Skeletal muscle satellite cell (primary cell): ENCODE results near the gene ZNF70.

Experiments
- H3K27me3 ChIP-seq: 2 replicates; pipeline ENCODE4 v1.7.0; 2013; ENCODE audit warnings: low read length; ENCODE audit not compliant: control insufficient read depth, insufficient read depth
- H3K36me3 ChIP-seq: 2 replicates; pipeline ENCODE4 v1.7.0; 2013; ENCODE audit warnings: mild to moderate bottlenecking, control low read depth, low read length; ENCODE audit not compliant: insufficient read depth
- H3K4me1 ChIP-seq: 2 replicates; pipeline ENCODE4 v1.7.0; 2013; ENCODE audit warnings: low read length; ENCODE audit not compliant: control insufficient read depth, insufficient read depth
- H3K4me2 ChIP-seq: 2 replicates; pipeline ENCODE4 v1.7.0; 2013; ENCODE audit warnings: mild to moderate bottlenecking, low read length
- H3K4me3 ChIP-seq: 2 replicates; pipeline ENCODE4 v1.7.0; 2013; ENCODE audit warnings: low read length
- H3K9ac ChIP-seq: 2 replicates; pipeline ENCODE4 v1.7.0; 2013; ENCODE audit warnings: mild to moderate bottlenecking, low read depth, low read length, moderate library complexity
- H3K9me3 ChIP-seq: replicated peaks from 2 replicates; pipeline ENCODE4 v1.7.0; 2013; ENCODE audit warnings: mild to moderate bottlenecking, control low read depth, low read length

ZNF70 gene

GRCh38 chr22:23786261-23786710, 35.4 kb upstream of the ZNF70 start:
- peak overlapping the region; percentile 100 for H3K9ac ChIP-seq
- H3K4me2 ChIP-seq, result peak overlapping the region; percentile 89
- H3K36me3 ChIP-seq, result no peaks in the 10 kb centered on the region
- H3K27me3 ChIP-seq, result no peaks in the 10 kb centered on the region
- H3K4me3 ChIP-seq, result peak overlapping the region; percentile 99
- no peaks in the 10 kb centered on the region for H3K9me3 ChIP-seq
- H3K4me1 ChIP-seq, result peaks cover 28% of the 10 kb centered on the region

- no peaks in the 10 kb centered on the region for H3K27me3 ChIP-seq
- no peak overlapping the region for H3K4me2 ChIP-seq
- no peak overlapping the region for H3K4me3 ChIP-seq
- peaks cover 28% of the 10 kb centered on the region for H3K4me1 ChIP-seq
- H3K36me3 ChIP-seq, result no peaks in the 10 kb centered on the region
- H3K9ac ChIP-seq, result no peak overlapping the region
- no peaks in the 10 kb centered on the region for H3K9me3 ChIP-seq
Observed at GRCh38 chr22:23784215-23784732, 33.4 kb upstream of the ZNF70 start.

GRCh38 chr22:23783265-23784150, 32.6 kb upstream of the ZNF70 start:
- Histone ChIP-seq H3K4me2 (no peak overlapping the region), H3K36me3 (no peaks in the 10 kb centered on the region), H3K9ac (no peak overlapping the region), H3K4me3 (no peak overlapping the region), H3K9me3 (no peaks in the 10 kb centered on the region), H3K27me3 (no peaks in the 10 kb centered on the region), H3K4me1 (peaks cover 26% of the 10 kb centered on the region)

- H3K4me2 ChIP-seq, result no peak overlapping the region
- no peak overlapping the region for H3K9ac ChIP-seq
- H3K9me3 ChIP-seq, result no peaks in the 10 kb centered on the region
- no peaks in the 10 kb centered on the region for H3K36me3 ChIP-seq
- no peaks in the 10 kb centered on the region for H3K27me3 ChIP-seq
- peaks cover 25% of the 10 kb centered on the region for H3K4me1 ChIP-seq
- no peak overlapping the region for H3K4me3 ChIP-seq
Observed at GRCh38 chr22:23782703-23783102, 31.8 kb upstream of the ZNF70 start.

- Histone ChIP-seq H3K36me3 (no peaks in the 10 kb centered on the region), H3K4me1 (peaks cover 25% of the 10 kb centered on the region), H3K27me3 (no peaks in the 10 kb centered on the region), H3K4me3 (no peak overlapping the region), H3K9me3 (no peaks in the 10 kb centered on the region), H3K4me2 (no peak overlapping the region), H3K9ac (no peak overlapping the region)
Observed at GRCh38 chr22:23782252-23782651, 31.3 kb upstream of the ZNF70 start.

GRCh38 chr22:23781511-23782183, 30.7 kb upstream of the ZNF70 start:
- Histone ChIP-seq H3K27me3 (no peaks in the 10 kb centered on the region), H3K36me3 (no peaks in the 10 kb centered on the region), H3K9ac (no peak overlapping the region), H3K9me3 (no peaks in the 10 kb centered on the region), H3K4me2 (peak overlapping the region; percentile 38), H3K4me3 (no peak overlapping the region), H3K4me1 (peaks cover 25% of the 10 kb centered on the region)

- no peak overlapping the region for H3K4me3 ChIP-seq
- H3K4me2 ChIP-seq, result peak overlapping the region; percentile 38
- no peak overlapping the region for H3K9ac ChIP-seq
- H3K36me3 ChIP-seq, result no peaks in the 10 kb centered on the region
- no peaks in the 10 kb centered on the region for H3K27me3 ChIP-seq
- H3K4me1 ChIP-seq, result peaks cover 20% of the 10 kb centered on the region
- H3K9me3 ChIP-seq, result no peaks in the 10 kb centered on the region
Observed at GRCh38 chr22:23781065-23781464, 30.2 kb upstream of the ZNF70 start.

- H3K27me3 ChIP-seq, result no peaks in the 10 kb centered on the region
- no peak overlapping the region for H3K4me2 ChIP-seq
- H3K9ac ChIP-seq, result no peak overlapping the region
- no peaks in the 10 kb centered on the region for H3K36me3 ChIP-seq
- no peak overlapping the region for H3K4me3 ChIP-seq
- H3K9me3 ChIP-seq, result no peaks in the 10 kb centered on the region
- peaks cover 20% of the 10 kb centered on the region for H3K4me1 ChIP-seq
Observed at GRCh38 chr22:23780146-23780748, 29.3 kb upstream of the ZNF70 start.

GRCh38 chr22:23779731-23780130, 28.8 kb upstream of the ZNF70 start:
- no peaks in the 10 kb centered on the region for H3K36me3 ChIP-seq
- no peaks in the 10 kb centered on the region for H3K27me3 ChIP-seq
- H3K4me3 ChIP-seq, result no peak overlapping the region
- no peaks in the 10 kb centered on the region for H3K9me3 ChIP-seq
- peaks cover 20% of the 10 kb centered on the region for H3K4me1 ChIP-seq
- H3K4me2 ChIP-seq, result no peak overlapping the region
- no peak overlapping the region for H3K9ac ChIP-seq

GRCh38 chr22:23779083-23779482, 28.2 kb upstream of the ZNF70 start:
- no peak overlapping the region for H3K4me3 ChIP-seq
- no peaks in the 10 kb centered on the region for H3K9me3 ChIP-seq
- H3K27me3 ChIP-seq, result no peaks in the 10 kb centered on the region
- peaks cover 22% of the 10 kb centered on the region for H3K4me1 ChIP-seq
- no peak overlapping the region for H3K9ac ChIP-seq
- no peak overlapping the region for H3K4me2 ChIP-seq
- no peaks in the 10 kb centered on the region for H3K36me3 ChIP-seq

- Histone ChIP-seq H3K36me3 (no peaks in the 10 kb centered on the region), H3K4me3 (no peak overlapping the region), H3K9ac (no peak overlapping the region), H3K9me3 (no peaks in the 10 kb centered on the region), H3K4me1 (peaks cover 23% of the 10 kb centered on the region), H3K4me2 (no peak overlapping the region), H3K27me3 (no peaks in the 10 kb centered on the region)
Observed at GRCh38 chr22:23778577-23778900, 27.6 kb upstream of the ZNF70 start.
